ENCODE measurements around the gene BASP1.

GRCh38 chr5:17203329-17204132 is 13.9 kb upstream of the BASP1 start:
- no peak for TF ChIP-seq POLR2A (IDR thresholded peaks at IDR 0.05)
- TF ChIP-seq, protein P1, sequence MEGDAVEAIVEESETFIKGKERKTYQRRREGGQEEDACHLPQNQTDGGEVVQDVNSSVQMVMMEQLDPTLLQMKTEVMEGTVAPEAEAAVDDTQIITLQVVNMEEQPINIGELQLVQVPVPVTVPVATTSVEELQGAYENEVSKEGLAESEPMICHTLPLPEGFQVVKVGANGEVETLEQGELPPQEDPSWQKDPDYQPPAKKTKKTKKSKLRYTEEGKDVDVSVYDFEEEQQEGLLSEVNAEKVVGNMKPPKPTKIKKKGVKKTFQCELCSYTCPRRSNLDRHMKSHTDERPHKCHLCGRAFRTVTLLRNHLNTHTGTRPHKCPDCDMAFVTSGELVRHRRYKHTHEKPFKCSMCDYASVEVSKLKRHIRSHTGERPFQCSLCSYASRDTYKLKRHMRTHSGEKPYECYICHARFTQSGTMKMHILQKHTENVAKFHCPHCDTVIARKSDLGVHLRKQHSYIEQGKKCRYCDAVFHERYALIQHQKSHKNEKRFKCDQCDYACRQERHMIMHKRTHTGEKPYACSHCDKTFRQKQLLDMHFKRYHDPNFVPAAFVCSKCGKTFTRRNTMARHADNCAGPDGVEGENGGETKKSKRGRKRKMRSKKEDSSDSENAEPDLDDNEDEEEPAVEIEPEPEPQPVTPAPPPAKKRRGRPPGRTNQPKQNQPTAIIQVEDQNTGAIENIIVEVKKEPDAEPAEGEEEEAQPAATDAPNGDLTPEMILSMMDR (IDR thresholded peaks at IDR 0.05), result peak; percentile 22 to 71 (median 61)
